T-helper 2 cell (primary cell): ENCODE data around the gene GOPC.

Experiments
- DNase-seq, 5 experiments: peaks; one replicate each; pipeline versions ENCODE4 v3.0.0 to v3.0.0-alpha.2; 2012 to 2022

Gene GOPC

DNA sequence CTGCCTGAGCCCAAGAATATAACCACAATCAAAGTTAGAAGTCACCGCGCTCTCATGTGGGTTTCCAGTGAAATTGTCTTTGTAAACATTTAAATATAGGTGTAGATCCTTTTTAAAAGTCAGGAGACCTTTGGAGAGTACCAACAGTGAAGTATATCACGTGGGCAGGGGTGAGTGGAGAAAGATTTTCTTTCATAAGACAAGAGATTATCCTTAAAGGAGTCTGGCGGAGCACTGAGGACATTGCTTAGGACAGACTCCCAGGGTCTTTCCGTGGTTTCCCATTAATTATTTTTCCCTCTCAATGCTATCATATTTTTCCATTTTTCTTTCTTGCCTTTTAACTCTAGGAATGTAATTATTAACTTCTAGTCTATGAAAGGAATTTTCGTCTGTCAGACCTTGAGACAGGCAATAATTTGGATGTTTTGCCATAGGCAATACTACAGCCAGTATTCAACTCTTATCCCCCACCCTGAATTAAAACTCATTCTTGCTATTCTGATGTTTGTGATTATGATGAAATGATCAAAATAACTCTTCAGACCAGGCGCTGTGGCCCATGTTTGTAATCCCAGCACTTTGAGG lies 88.4 kb downstream of the GOPC start:
- DNase-seq: no peak

DNA sequence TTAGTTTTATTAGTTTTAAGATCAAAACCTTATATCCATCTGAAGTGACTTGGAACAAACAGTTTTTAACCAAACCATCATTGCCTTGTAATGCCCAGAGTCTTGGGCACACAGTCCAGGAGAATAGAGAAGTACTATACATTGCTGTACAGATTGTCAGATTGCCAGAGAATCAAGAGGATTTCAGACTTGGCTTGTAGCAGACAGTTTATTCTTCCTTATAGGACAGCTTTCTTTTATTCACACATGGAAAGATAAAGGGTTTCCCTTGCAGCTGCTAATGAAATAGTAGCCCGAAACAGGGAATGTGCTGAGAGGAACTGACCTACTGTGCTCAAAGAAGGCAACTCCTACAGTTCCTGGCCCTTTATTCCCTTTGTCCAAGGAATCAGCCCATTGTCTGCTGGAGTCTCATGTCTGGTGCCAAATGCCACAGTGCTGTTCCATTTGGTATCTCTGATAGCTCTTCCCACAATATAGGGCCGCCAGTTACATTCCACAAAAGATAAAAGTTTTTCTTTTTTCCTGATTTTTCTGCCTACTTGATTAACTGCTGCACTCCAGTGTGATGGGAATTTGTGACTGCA lies 89.2 kb downstream of the GOPC start:
- DNase-seq: no peak

DNA sequence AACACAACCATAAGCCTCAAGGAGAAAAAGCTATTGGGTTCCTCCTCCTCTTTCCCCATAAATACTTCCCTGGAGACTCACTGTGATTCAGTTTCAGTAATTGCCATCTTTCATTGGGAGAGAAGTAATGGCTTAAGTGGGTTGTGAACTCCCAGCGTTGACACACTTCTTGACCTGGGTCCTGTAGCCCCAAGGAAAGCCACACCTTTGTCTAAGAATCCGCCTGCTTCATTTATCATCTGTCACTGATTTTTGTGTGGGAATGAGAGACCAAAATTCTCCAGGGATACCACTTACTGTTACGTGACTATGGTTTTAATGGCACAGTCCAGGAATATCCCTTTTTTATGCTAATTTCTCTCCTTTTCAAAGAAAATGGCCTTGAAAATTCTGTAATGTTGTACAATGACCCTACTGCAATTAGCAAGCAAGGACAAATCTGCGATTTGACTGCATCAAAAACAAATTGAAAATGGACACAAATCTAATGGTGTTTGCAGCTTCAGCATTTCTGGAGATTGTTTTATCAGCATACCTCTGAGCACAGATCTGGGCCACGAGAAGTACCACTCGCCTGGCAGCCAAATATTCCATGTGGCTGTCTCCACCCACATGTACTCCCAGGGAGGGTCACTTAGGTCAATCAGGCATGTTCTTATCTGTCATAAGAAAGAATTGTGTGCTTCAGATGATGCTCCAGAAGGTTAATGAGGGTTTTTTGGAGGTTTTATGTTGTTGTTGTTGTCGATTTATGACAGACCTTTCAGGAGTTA lies 90.1 kb downstream of the GOPC start:
- DNase-seq: no peak
